Dendritic cell treated with granulocyte-macrophage colony-stimulating factor and Interleukin-4, amounts not matched to agents 40 ng/mL and 50 ng/mL, for 4 days (primary cell): Measurements from ENCODE around the gene GNAT3.
A peak's percentile ranks its signal among the peaks of the same experiment; 100 is the strongest.

Experiments used
- H3K27ac Mint-ChIP-seq: one replicate; pipeline ENCODE4 v1.8.0; 2022; ENCODE audit warnings: mild to moderate bottlenecking, mixed read lengths
- H3K27me3 Mint-ChIP-seq: one replicate; pipeline ENCODE4 v1.8.0; 2022; ENCODE audit warnings: mild to moderate bottlenecking, mixed read lengths
- H3K36me3 Mint-ChIP-seq: one replicate; pipeline ENCODE4 v1.8.0; 2022; ENCODE audit warnings: low read depth, mixed read lengths
- H3K4me1 Mint-ChIP-seq: one replicate; pipeline ENCODE4 v1.8.0; 2022; ENCODE audit warnings: low read depth, mixed read lengths
- H3K4me3 Mint-ChIP-seq: one replicate; pipeline ENCODE4 v1.8.0; 2022; ENCODE audit warnings: mild to moderate bottlenecking, moderate library complexity, mixed read lengths
- H3K9me3 Mint-ChIP-seq: one replicate; pipeline ENCODE4 v1.8.0; 2022; ENCODE audit warnings: mixed read lengths
- intact Hi-C: fragments of 100-400 bp; cut with micrococcal nuclease; formaldehyde crosslinking; loops from one replicate; pipeline ENCODE4 v1.15.0; 2022

Gene GNAT3

GRCh38 chr7:80524693-80525092 lies 12.8 kb upstream of the GNAT3 start:
- Mint-ChIP-seq H3K27ac (no peak overlapping the region), H3K9me3 (no peaks in the 10 kb centered on the region), H3K27me3 (no peaks in the 10 kb centered on the region), H3K36me3 (no peaks in the 10 kb centered on the region), H3K4me3 (no peak overlapping the region), H3K4me1 (no peaks in the 10 kb centered on the region)
- intact Hi-C loops = no loop called here

GRCh38 chr7:80521809-80522208 lies 9.9 kb upstream of the GNAT3 start:
- intact Hi-C loops = no loop called here
- Mint-ChIP-seq H3K4me3 (no peak overlapping the region), H3K36me3 (no peaks in the 10 kb centered on the region), H3K9me3 (no peaks in the 10 kb centered on the region), H3K4me1 (peaks cover 8% of the 10 kb centered on the region), H3K27ac (no peak overlapping the region), H3K27me3 (no peaks in the 10 kb centered on the region)

- intact Hi-C loops = no loop called here
- Mint-ChIP-seq H3K4me1 (peaks cover 14% of the 10 kb centered on the region), H3K9me3 (no peaks in the 10 kb centered on the region), H3K4me3 (no peak overlapping the region), H3K27ac (no peak overlapping the region), H3K36me3 (no peaks in the 10 kb centered on the region), H3K27me3 (no peaks in the 10 kb centered on the region)
These were observed 8.3 kb upstream of the GNAT3 start for GRCh38 chr7:80520199-80520598.

GRCh38 chr7:80517282-80517747 lies 5.5 kb upstream of the GNAT3 start:
- Mint-ChIP-seq H3K4me3 (peak overlapping the region; percentile 4), H3K4me1 (peaks cover 14% of the 10 kb centered on the region), H3K9me3 (no peaks in the 10 kb centered on the region), H3K36me3 (no peaks in the 10 kb centered on the region), H3K27ac (peak overlapping the region; percentile 52), H3K27me3 (no peaks in the 10 kb centered on the region)
- intact Hi-C loops = loop anchor here (10.0 kb wide), 1 partner anchor 127 kb away; no protein-coding TSS in a partner anchor

- Mint-ChIP-seq H3K9me3 (no peaks in the 10 kb centered on the region), H3K36me3 (no peaks in the 10 kb centered on the region), H3K27me3 (no peaks in the 10 kb centered on the region), H3K4me1 (peaks cover 14% of the 10 kb centered on the region), H3K4me3 (no peak overlapping the region), H3K27ac (no peak overlapping the region)
- intact Hi-C loops = loop anchor here (10.0 kb wide), 1 partner anchor 130 kb away; no protein-coding TSS in a partner anchor
These were observed 3.4 kb upstream of the GNAT3 start for GRCh38 chr7:80515298-80515697.

- intact Hi-C loops = loop anchor here (10.0 kb wide), 1 partner anchor 135 kb away; no protein-coding TSS in a partner anchor
- no peak overlapping the region for H3K27ac Mint-ChIP-seq
- H3K27me3 Mint-ChIP-seq = no peaks in the 10 kb centered on the region
- H3K9me3 Mint-ChIP-seq = no peaks in the 10 kb centered on the region
- no peaks in the 10 kb centered on the region for H3K36me3 Mint-ChIP-seq
- H3K4me1 Mint-ChIP-seq = no peaks in the 10 kb centered on the region
- H3K4me3 Mint-ChIP-seq = no peak overlapping the region
These were observed 1.8 kb downstream of the GNAT3 start for GRCh38 chr7:80510021-80510420.

- no peaks in the 10 kb centered on the region for H3K36me3 Mint-ChIP-seq
- no peaks in the 10 kb centered on the region for H3K27me3 Mint-ChIP-seq
- no peaks in the 10 kb centered on the region for H3K4me1 Mint-ChIP-seq
- H3K4me3 Mint-ChIP-seq = no peak overlapping the region
- intact Hi-C loops = no loop called here
- H3K27ac Mint-ChIP-seq = no peak overlapping the region
- H3K9me3 Mint-ChIP-seq = no peaks in the 10 kb centered on the region
These were observed 3.4 kb downstream of the GNAT3 start for GRCh38 chr7:80508440-80508839.

- Mint-ChIP-seq H3K4me3 (no peak overlapping the region), H3K36me3 (no peaks in the 10 kb centered on the region), H3K4me1 (no peaks in the 10 kb centered on the region), H3K27me3 (no peaks in the 10 kb centered on the region), H3K27ac (no peak overlapping the region), H3K9me3 (no peaks in the 10 kb centered on the region)
- intact Hi-C loops = no loop called here
These were observed 5.9 kb downstream of the GNAT3 start for GRCh38 chr7:80505900-80506500.

GRCh38 chr7:80500325-80500724 lies 11.5 kb downstream of the GNAT3 start:
- Mint-ChIP-seq H3K9me3 (no peaks in the 10 kb centered on the region), H3K27me3 (no peaks in the 10 kb centered on the region), H3K27ac (no peak overlapping the region), H3K4me1 (no peaks in the 10 kb centered on the region), H3K4me3 (no peak overlapping the region), H3K36me3 (no peaks in the 10 kb centered on the region)
- intact Hi-C loops = no loop called here

GRCh38 chr7:80499350-80499953 lies 12.4 kb downstream of the GNAT3 start:
- no peaks in the 10 kb centered on the region for H3K9me3 Mint-ChIP-seq
- no peaks in the 10 kb centered on the region for H3K27me3 Mint-ChIP-seq
- no peaks in the 10 kb centered on the region for H3K36me3 Mint-ChIP-seq
- intact Hi-C loops = no loop called here
- H3K27ac Mint-ChIP-seq = no peak overlapping the region
- no peaks in the 10 kb centered on the region for H3K4me1 Mint-ChIP-seq
- no peak overlapping the region for H3K4me3 Mint-ChIP-seq

GRCh38 chr7:80498481-80499349 lies 13.1 kb downstream of the GNAT3 start:
- Mint-ChIP-seq H3K27ac (no peak overlapping the region), H3K4me1 (no peaks in the 10 kb centered on the region), H3K4me3 (no peak overlapping the region), H3K27me3 (no peaks in the 10 kb centered on the region), H3K9me3 (no peaks in the 10 kb centered on the region), H3K36me3 (no peaks in the 10 kb centered on the region)
- intact Hi-C loops = no loop called here

- H3K4me1 Mint-ChIP-seq = no peaks in the 10 kb centered on the region
- intact Hi-C loops = no loop called here
These were observed 15.3 kb downstream of the GNAT3 start for GRCh38 chr7:80496586-80496985.

GRCh38 chr7:80493121-80493849 lies 18.6 kb downstream of the GNAT3 start:
- Mint-ChIP-seq H3K9me3 (no peaks in the 10 kb centered on the region), H3K4me3 (no peak overlapping the region), H3K27me3 (no peaks in the 10 kb centered on the region), H3K36me3 (no peaks in the 10 kb centered on the region), H3K4me1 (no peaks in the 10 kb centered on the region), H3K27ac (no peak overlapping the region)
- intact Hi-C loops = no loop called here

More at GRCh38 chr7:80496586-80496985, 15.3 kb downstream of the GNAT3 start:
- Mint-ChIP-seq H3K36me3 (no peaks in the 10 kb centered on the region), H3K4me3 (no peak overlapping the region), H3K9me3 (no peaks in the 10 kb centered on the region), H3K27ac (no peak overlapping the region), H3K27me3 (no peaks in the 10 kb centered on the region)
